Gastroesophageal sphincter (tissue), 4 donors: ENCODE data around the gene HSF5. TPM values are rescaled to one million over a fixed set of nuclear protein-coding genes. Genes with fewer than 3 reads are reported as not detected.
A peak's percentile ranks its signal among the peaks of the same experiment; 100 is the strongest.

Experiments used
- ATAC-seq: fragments of 150-250 bp; one replicate; pipeline ENCODE4 v1.9.1; 2016; ENCODE audit warnings: mild to moderate bottlenecking, moderate library complexity
- H3K27ac ChIP-seq, 4 donors: fragments of 200-600 bp; sonication (generic) in 3 of 4; 1 replicate in 3 of 4; 2 replicates in 1 of 4; pipeline ENCODE4 v1.5.1; 2016 to 2019
- H3K27me3 ChIP-seq: fragments of 200-600 bp; sonication (generic); one replicate; pipeline ENCODE4 v1.5.1; 2019
- H3K36me3 ChIP-seq, 2 donors: fragments of 200-600 bp; sonication (generic); one replicate each; pipeline ENCODE4 v1.5.1; 2019; ENCODE audit warnings: control low read depth in 1 of 2
- H3K4me1 ChIP-seq, 3 donors: fragments of 200-600 bp; sonication (generic); 1 replicate in 2 of 3; 2 replicates in 1 of 3; pipeline ENCODE4 v1.5.1; 2016 to 2019; ENCODE audit warnings: control low read depth in 2 of 3
- H3K4me3 ChIP-seq, 2 donors: fragments of 200-600 bp; sonication (generic); one replicate each; pipeline ENCODE4 v1.5.1; 2019; ENCODE audit warnings: mild to moderate bottlenecking in 1 of 2, moderate library complexity in 1 of 2
- H3K9me3 ChIP-seq, 3 donors: fragments of 200-600 bp; sonication (generic); one replicate each; pipeline ENCODE4 v1.5.1; 2017 to 2019; ENCODE audit warnings: control low read depth in 2 of 3
- CTCF ChIP-seq, 4 experiments: fragments of 200-600 bp in 2 of 4; fragments of 450-650 bp in 2 of 4; sonication (generic) in 1 of 4; IDR thresholded peaks; one replicate each; pipeline ENCODE4 v1.5.1; 2017 to 2019; ENCODE audit warnings: antibody characterized with exemption in 4 of 4, mild to moderate bottlenecking in 2 of 4, moderate library complexity in 2 of 4
- EP300 ChIP-seq: sonication (generic); formaldehyde crosslinking; IDR thresholded peaks from one replicate; pipeline ENCODE4 v1.6.1; 2017; ENCODE audit warnings: antibody characterized with exemption, mild to moderate bottlenecking
- POLR2A ChIP-seq, 2 donors: fragments of 450-650 bp; IDR thresholded peaks; one replicate each; pipeline ENCODE4 v1.6.1; 2017; ENCODE audit warnings: antibody characterized with exemption in 2 of 2, mild to moderate bottlenecking in 2 of 2, moderate library complexity in 1 of 2
- POLR2AphosphoS5 ChIP-seq: sonication (generic); formaldehyde crosslinking; IDR thresholded peaks from one replicate; pipeline ENCODE4 v1.6.1; 2017; ENCODE audit warnings: antibody characterized with exemption
- WGBS, 2 donors: methylation state at CpG; one replicate each; pipeline ENCODE4 v1.1.5; 2018; ENCODE audit warnings: low coverage in 1 of 2; 5-methylcytosine and 5-hydroxymethylcytosine counted together
- total RNA-seq, 4 donors: library from RNA; depleted of rRNA; stranded (reverse); fragments of >200 nt; gene quantifications; one replicate each; pipeline ENCODE4 v1.1.0, GENCODE V29; 2016

The HSF5 gene
- total RNA-seq, 4 donors from 2014 or later: 0.13 TPM; not detected in 3

GRCh38 chr17:58470356-58470755, 17.9 kb downstream of the HSF5 start:
- Histone ChIP-seq H3K36me3 (no peaks in the 10 kb centered on the region), H3K9me3 (no peaks in the 10 kb centered on the region), H3K4me3 (no peak overlapping the region), H3K27me3 (peaks cover 3% of the 10 kb centered on the region), H3K4me1 (no peaks in the 10 kb centered on the region), H3K27ac (no peak overlapping the region)
- 92 to 97% methylated on average over 6 of the region's 6 CpGs for WGBS, 2 donors
- no peak for ATAC-seq
- TF ChIP-seq POLR2AphosphoS5 (no peak), EP300 (no peak), POLR2A (IDR thresholded peaks at IDR 0.05) (no peak), CTCF (IDR thresholded peaks at IDR 0.05) (no peak)

GRCh38 chr17:58468944-58469343, 19.3 kb downstream of the HSF5 start:
- Histone ChIP-seq H3K4me3 (no peak overlapping the region), H3K36me3 (no peaks in the 10 kb centered on the region), H3K4me1 (no peaks in the 10 kb centered on the region), H3K27me3 (peaks cover 8% of the 10 kb centered on the region), H3K9me3 (no peaks in the 10 kb centered on the region), H3K27ac (no peak overlapping the region)
- ATAC-seq: no peak
- WGBS, 2 donors: 46 to 59% methylated on average over 3 of the region's 3 CpGs
- no peak for TF ChIP-seq CTCF (IDR thresholded peaks at IDR 0.05)
- TF ChIP-seq EP300: no peak
- no peak for TF ChIP-seq POLR2A (IDR thresholded peaks at IDR 0.05)
- no peak for TF ChIP-seq POLR2AphosphoS5

- TF ChIP-seq POLR2AphosphoS5 (no peak), EP300 (no peak), CTCF (IDR thresholded peaks at IDR 0.05) (no peak), POLR2A (IDR thresholded peaks at IDR 0.05) (no peak)
- H3K4me1 ChIP-seq: no peaks in the 10 kb centered on the region
- no peaks in the 10 kb centered on the region for H3K36me3 ChIP-seq
- H3K27me3 ChIP-seq: no peaks in the 10 kb centered on the region
- no peaks in the 10 kb centered on the region for H3K9me3 ChIP-seq
- ATAC-seq: no peak
- no peak overlapping the region for H3K27ac ChIP-seq
- H3K4me3 ChIP-seq: no peak overlapping the region
Measured at GRCh38 chr17:58455491-58455890, 32.7 kb downstream of the HSF5 start.

- Histone ChIP-seq H3K4me1 (no peaks in the 10 kb centered on the region), H3K9me3 (no peaks in the 10 kb centered on the region), H3K36me3 (no peaks in the 10 kb centered on the region), H3K4me3 (no peak overlapping the region), H3K27ac (no peak overlapping the region), H3K27me3 (no peaks in the 10 kb centered on the region)
- TF ChIP-seq POLR2A (IDR thresholded peaks at IDR 0.05): no peak
- TF ChIP-seq POLR2AphosphoS5: no peak
- no peak for TF ChIP-seq EP300
- TF ChIP-seq CTCF (IDR thresholded peaks at IDR 0.05): no peak
- no peak for ATAC-seq
- WGBS, 2 donors: 83 to 100% methylated on average over 1 of the region's 1 CpG
Measured at GRCh38 chr17:58452738-58453137, 35.5 kb downstream of the HSF5 start.

GRCh38 chr17:58447039-58447975, 40.9 kb downstream of the HSF5 start:
- no peaks in the 10 kb centered on the region for H3K9me3 ChIP-seq
- no peak overlapping the region for H3K4me3 ChIP-seq
- WGBS, 2 donors: 40 to 72% methylated on average over 1 to 5 of the region's 9 CpGs
- TF ChIP-seq CTCF (IDR thresholded peaks at IDR 0.05): peak in 2 of 4 experiments; percentile 25 to 47
- TF ChIP-seq POLR2A (IDR thresholded peaks at IDR 0.05): no peak
- no peak for TF ChIP-seq POLR2AphosphoS5
- no peak for TF ChIP-seq EP300
- ATAC-seq: peak; percentile 61
- H3K27ac ChIP-seq: no peak overlapping the region
- no peaks in the 10 kb centered on the region for H3K4me1 ChIP-seq
- H3K27me3 ChIP-seq: no peaks in the 10 kb centered on the region
- H3K36me3 ChIP-seq: no peaks in the 10 kb centered on the region
